ENCODE data around the gene FCER2.

Gene FCER2

GRCh38 chr19:7681340-7682174 lies 20.4 kb downstream of the FCER2 start:
- 0 out of 2 replicates have a peak, but pooled peaks cover 6% of the 10 kb centered on the region for H3K79me2 ChIP-seq (ENCODE audit: insufficient read depth, low read length)
- peak overlapping the region; percentile 90 for H2AFZ ChIP-seq (ENCODE audit: low read depth, low read length, severe bottlenecking)
- peak; percentile 15 for TF ChIP-seq CTCF (IDR thresholded peaks at IDR 0.05; ENCODE audit: insufficient read depth, low read length, poor library complexity, severe bottlenecking)
- TF ChIP-seq EZH2phosphoT487 (conservative IDR thresholded peaks at IDR 0.05; ENCODE audit: low read length), result no peak
- H3K4me2 ChIP-seq (ENCODE audit: low read depth, low read length, poor library complexity, severe bottlenecking), result peak overlapping the region; percentile 76
- no peaks in the 10 kb centered on the region for H3K9me2 ChIP-seq (replicated peaks; ENCODE audit: insufficient read depth, low read length)
- H3K9me3 ChIP-seq (ENCODE audit: insufficient read depth, low read length), result no peaks in the 10 kb centered on the region
- no peaks in the 10 kb centered on the region; the same call in 1 of the 2 replicates for H4K20me1 ChIP-seq (ENCODE audit: low read depth, low read length)
- H3K9ac ChIP-seq (ENCODE audit: low read length), result peak overlapping the region; percentile 93
- no peaks in the 10 kb centered on the region for H3F3A ChIP-seq (ENCODE audit: insufficient read depth)
- H3K27me3 ChIP-seq (ENCODE audit: low read length), result no peaks in the 10 kb centered on the region
- peak overlapping the region; percentile 92 for H3K4me3 ChIP-seq (ENCODE audit: insufficient read depth, low read length, poor library complexity, severe bottlenecking)
- no peaks in the 10 kb centered on the region for H3K36me3 ChIP-seq (ENCODE audit: low read length)
- H3K27ac ChIP-seq (ENCODE audit: low read depth, low read length), result no peak overlapping the region

GRCh38 chr19:7680606-7681339 lies 21.2 kb downstream of the FCER2 start, which contains the start of gene TRAPPC5:
TRAPPC5 (plus strand) TSS chr19:7680833; CDS start chr19:7682254, 1,421 bp downstream.
- Histone ChIP-seq H3K79me2 (ENCODE audit: insufficient read depth, low read length) (0 out of 2 replicates have a peak, but pooled peaks cover 6% of the 10 kb centered on the region), H3K4me2 (ENCODE audit: low read depth, low read length, poor library complexity, severe bottlenecking) (peak within 1 kb of the TSS; percentile 76), H3K4me3 (ENCODE audit: insufficient read depth, low read length, poor library complexity, severe bottlenecking) (peak within 1 kb of the TSS; percentile 92), H3K9me3 (ENCODE audit: insufficient read depth, low read length) (no peaks in the 10 kb centered on the region), H3K27me3 (ENCODE audit: low read length) (no peaks in the 10 kb centered on the region), H3K36me3 (ENCODE audit: low read length) (no peaks in the 10 kb centered on the region), H3K9ac (ENCODE audit: low read length) (peak within 1 kb of the TSS; percentile 93), H3K27ac (ENCODE audit: low read depth, low read length) (0 out of 2 replicates have a peak within 1 kb of the TSS, but pooled peaks have one; percentile 34), H2AFZ (ENCODE audit: low read depth, low read length, severe bottlenecking) (peak within 1 kb of the TSS; percentile 90), H3F3A (ENCODE audit: insufficient read depth) (no peaks in the 10 kb centered on the region), H4K20me1 (ENCODE audit: low read depth, low read length) (no peaks in the 10 kb centered on the region; the same call in 1 of the 2 replicates), H3K9me2 (replicated peaks; ENCODE audit: insufficient read depth, low read length) (no peaks in the 10 kb centered on the region)
- peak; percentile 82 for TF ChIP-seq CTCF (IDR thresholded peaks at IDR 0.05; ENCODE audit: insufficient read depth, low read length, poor library complexity, severe bottlenecking)
- no peak for TF ChIP-seq EZH2phosphoT487 (conservative IDR thresholded peaks at IDR 0.05; ENCODE audit: low read length)

GRCh38 chr19:7679771-7680605 lies 21.9 kb downstream of the FCER2 start:
- no peaks in the 10 kb centered on the region for H3K9me3 ChIP-seq (ENCODE audit: insufficient read depth, low read length)
- peak overlapping the region; percentile 38 for H3K4me3 ChIP-seq (ENCODE audit: insufficient read depth, low read length, poor library complexity, severe bottlenecking)
- no peak overlapping the region for H3K27ac ChIP-seq (ENCODE audit: low read depth, low read length)
- H3K79me2 ChIP-seq (ENCODE audit: insufficient read depth, low read length), result 0 out of 2 replicates have a peak, but pooled peaks cover 6% of the 10 kb centered on the region
- H3K9ac ChIP-seq (ENCODE audit: low read length), result peak overlapping the region; percentile 93
- H4K20me1 ChIP-seq (ENCODE audit: low read depth, low read length), result no peaks in the 10 kb centered on the region
- H2AFZ ChIP-seq (ENCODE audit: low read depth, low read length, severe bottlenecking), result peak overlapping the region; percentile 90
- peak overlapping the region; percentile 76 for H3K4me2 ChIP-seq (ENCODE audit: low read depth, low read length, poor library complexity, severe bottlenecking)
- no peaks in the 10 kb centered on the region for H3K36me3 ChIP-seq (ENCODE audit: low read length)
- H3K9me2 ChIP-seq (replicated peaks; ENCODE audit: insufficient read depth, low read length), result no peaks in the 10 kb centered on the region
- H3F3A ChIP-seq (ENCODE audit: insufficient read depth), result no peaks in the 10 kb centered on the region
- TF ChIP-seq CTCF (IDR thresholded peaks at IDR 0.05; ENCODE audit: insufficient read depth, low read length, poor library complexity, severe bottlenecking) (no peak), EZH2phosphoT487 (conservative IDR thresholded peaks at IDR 0.05; ENCODE audit: low read length) (no peak)
- H3K27me3 ChIP-seq (ENCODE audit: low read length), result no peaks in the 10 kb centered on the region

Data from SU-DHL-6 (cell line).